ENCODE results near the gene RANBP1.
"Not testable (repeated sequence)": the region's sequence is repeated elsewhere in the genome, so short reads cannot be mapped to it uniquely, and the experiment has no call there.

RANBP1 gene

DNA sequence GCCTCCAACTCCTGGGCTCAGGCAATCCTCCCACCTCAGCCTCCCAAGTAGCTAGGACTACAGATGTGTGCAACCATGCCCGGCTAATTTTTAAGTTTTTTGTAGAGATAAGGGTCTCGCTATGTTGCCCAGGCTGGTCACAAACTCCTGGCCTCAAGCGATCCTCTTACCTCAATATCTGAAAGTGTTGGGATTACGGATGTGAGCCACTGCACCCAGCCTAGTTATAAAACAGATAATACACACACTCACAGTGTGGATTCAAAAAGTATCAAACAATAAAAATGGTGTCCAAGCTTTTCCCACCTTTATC is 35.3 kb downstream of the RANBP1 start:
- no peak for DNase-seq (ENCODE audit: low read depth in 2 of 2)

DNA sequence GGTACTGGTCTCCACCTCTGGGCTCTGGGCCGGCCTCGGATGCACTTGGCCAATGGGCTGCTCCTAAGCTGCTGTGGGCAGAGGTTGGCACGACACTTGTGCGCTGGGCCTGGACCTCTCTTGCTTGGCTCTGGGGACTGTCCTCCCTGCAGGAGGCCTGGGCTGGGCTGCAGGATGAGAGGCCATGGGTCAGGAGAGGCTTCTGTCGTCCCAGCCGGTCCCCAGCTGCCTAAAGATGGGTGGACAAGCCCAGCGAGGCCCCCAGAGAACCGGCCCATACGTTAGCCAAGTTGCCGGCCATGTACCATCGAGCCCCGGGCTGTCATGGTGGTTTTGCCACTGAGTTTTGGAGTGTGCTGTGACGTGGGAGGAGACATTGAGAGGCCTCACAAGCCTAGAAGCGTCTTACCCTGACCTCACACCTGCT is 36.6 kb downstream of the RANBP1 start:
- DNase-seq (ENCODE audit: low read depth in 2 of 2), result no peak

DNA sequence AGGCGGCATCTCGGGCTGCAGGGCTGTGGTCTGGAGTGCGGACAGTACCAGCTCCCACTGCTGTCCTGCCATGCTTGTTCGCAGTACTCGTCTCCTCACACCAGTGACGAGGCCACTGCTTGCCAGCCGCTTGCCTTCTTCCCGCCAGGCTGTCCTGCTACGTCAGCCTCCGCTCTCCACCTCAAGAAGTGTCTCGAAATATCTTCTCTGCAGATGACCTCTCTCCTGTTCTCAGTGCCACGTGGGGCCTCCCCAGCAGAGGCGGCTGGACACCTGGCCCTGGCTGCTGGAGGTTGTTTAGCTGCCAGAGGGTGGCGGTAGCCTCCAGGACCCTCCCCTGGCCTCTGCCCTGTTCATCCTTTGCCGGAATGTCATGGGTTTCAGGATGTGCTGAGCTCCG is 38.0 kb downstream of the RANBP1 start:
- DNase-seq (ENCODE audit: low read depth in 2 of 2), result no peak

DNA sequence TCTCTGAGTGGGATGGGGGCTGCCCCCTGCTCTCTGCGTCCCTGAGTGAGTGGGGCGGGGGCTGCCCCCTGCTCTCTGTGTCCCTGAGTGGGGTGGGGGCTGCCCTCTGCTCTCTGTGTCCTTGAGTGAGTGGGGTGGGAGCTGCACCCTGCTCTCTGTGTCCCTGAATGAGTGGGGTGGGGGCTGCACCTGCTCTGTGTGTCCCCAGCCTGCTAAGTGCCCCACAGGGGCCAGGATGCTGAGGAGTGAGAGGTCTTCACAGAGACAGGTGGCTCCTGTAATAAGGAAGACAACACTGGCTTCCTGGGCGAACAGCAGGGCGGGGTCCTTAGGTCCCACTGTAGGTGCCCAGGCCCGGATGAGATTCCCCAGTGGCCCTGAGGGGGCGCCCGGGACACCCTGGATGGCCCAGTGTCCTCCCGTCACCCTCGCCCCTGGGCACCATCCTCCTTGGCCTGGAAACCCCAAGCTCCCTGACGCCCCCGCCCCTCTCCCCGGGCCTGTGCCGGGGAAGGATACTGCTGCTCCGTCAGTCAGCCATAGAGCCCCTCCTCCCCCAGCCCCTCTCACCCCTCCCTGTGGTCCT is 38.8 kb downstream of the RANBP1 start:
- DNase-seq (ENCODE audit: low read depth in 2 of 2), result no peak

DNA sequence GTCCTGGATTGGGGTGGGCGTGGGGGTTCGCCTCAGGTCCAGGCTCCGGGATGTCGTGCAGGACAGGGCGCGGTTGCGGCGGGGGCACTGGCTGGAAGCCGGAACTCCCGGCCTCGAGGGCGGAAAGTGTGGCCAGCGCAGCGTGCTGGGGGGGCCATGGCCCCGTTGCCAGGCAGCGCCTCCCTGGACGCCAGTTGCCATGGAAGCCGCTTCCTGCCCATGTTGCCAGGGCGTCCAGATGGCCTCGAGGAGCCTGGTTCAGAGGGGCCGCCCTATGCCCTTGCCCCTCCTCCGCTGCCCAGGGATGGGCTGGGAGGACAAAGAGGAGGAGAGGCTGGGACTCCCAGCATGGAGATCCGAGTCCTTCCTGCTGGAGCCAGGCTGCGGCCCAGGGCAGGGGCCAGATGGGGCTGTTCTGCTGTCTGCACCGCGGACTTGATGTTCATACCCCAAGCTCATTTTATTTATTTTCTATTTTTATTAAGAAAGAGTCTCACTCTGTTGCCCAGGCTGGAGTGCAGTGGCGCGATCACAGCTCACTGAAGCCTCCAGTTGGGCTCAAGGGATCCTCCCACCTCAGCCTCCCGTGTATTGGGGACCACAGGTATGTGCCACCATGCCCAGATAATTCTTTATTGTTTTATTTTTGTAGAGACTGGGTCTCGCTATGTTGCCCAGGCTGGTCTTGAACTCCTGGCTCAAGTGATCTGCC is 39.6 kb downstream of the RANBP1 start:
- DNase-seq (ENCODE audit: low read depth in 2 of 2), result no peak

DNA sequence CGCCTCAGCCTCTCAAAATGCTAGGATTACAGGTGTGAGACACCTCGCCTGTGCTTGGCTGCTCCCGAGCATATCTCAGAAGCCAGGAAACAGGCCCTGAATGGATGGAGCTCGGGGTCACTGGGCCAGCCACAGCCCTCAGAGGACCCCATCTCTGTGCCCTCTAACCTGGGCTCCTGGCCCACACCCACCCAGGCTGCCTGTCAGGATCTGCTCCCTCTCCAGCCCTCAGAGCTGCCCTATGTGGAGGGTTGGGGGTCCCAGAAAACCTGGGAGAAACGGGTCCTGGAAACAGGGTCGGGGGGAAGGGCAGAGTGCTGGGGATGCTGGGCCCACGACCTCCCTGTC is 40.1 kb downstream of the RANBP1 start:
- no peak for DNase-seq (ENCODE audit: low read depth in 2 of 2)

DNA sequence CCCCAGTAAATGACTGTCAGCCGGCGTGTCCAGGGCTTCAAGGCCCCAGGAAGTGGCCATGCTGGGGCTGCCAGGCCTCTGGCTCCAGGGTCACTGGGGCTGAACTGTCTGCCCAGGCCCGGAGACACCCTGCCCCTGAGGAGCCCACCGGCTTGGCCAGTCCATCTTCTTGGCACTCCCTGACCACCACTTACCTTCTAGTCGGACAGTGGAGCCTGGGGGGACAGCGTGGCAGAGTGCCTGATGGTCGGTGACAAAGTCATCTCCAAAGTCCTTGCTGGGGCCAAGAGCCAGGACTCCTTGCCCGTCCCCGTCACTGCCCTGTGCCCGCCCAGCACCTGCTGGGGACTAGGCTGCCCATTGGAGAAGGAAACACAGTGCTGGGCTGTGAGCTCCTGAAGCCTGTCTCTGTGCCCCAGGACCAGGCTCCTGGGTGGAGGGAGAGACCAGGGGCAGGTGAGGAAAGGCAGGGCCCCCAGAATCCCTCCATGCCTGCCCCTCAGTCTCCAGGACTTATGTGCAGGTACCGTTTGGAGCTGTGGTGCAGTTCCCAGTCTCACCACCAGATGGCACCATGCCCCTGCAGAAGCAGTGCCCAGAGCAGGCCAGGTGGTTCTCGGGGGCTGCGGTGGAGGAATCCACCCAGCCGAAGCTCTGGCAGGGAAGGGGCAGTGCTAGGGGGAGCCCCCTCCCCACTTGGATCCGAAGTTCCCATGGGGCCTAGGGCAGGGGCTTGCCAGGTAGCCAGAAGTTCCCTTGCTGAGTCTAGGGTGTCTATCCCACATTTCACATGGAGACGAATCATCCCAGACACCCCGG is 40.9 kb downstream of the RANBP1 start:
- peak; percentile 16 to 24 for DNase-seq (ENCODE audit: low read depth in 2 of 2)

DNA sequence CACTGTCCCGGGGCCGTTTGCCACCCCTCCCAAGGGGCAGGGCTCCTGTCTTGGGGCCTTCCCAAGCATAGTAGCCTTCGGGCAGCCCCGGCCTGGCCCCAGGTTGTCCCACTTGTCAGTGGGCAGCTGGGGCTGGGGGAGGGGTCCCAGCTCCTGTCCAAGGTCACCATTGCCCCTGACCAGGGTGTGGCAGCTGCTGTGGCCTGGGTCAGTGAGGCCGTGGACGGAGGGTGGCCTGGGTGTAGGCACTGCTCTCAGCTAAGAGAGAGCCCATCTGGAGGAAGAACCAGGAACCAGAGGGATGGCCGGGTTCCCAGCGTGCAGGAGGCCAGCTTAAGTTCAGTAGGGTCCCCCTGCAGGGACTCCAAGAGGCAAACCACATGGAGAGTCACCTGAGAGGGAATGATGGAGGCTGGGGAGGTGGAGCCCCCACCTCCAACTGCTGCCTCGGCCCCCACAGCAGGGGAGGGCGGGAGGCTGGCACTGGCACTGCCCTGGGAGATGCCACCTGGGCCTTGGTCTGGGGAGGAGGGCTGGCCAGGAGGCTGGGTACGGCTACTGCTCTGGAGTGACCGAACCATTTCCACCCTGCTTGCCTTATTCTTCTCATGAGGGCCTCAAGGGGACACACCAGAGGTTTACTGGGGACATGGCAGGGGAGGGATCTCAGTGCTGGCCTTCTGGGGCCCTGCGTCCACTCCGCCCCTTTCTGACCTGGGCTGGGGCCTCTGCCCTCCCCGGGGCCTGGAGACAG is 41.7 kb downstream of the RANBP1 start:
- no peak for DNase-seq (ENCODE audit: low read depth in 2 of 2)

DNA sequence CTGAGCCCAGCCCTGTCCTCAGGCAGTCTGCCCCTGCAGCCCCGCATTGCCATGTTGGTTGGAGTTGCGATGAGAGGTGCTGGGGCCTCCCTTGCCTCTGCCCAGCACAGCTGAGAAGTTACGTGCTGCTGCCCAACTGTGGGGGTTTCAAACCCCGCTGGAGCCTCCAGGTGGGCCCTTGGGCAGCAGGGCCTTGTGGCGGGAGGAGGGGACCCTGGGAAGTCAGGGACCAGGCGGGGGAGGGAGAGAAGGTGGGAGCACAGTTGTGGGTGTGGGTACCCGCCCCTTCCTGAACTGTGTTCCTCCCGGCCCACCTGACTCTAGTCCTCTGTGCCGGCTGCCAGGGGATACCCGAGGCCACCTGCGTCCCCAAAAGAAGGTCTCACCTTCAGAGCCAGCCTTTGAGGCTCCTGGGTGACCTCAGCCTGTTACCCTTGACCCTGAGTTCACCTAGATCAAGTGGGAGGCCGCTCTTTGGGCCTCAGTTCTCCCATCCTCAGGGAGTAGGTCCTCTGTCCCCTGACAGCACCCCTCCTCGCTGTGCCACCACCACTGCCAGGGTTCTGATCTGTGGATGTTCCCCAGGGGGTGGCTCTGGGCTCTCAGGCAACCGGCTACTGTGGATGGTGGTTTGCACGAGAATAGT is 42.6 kb downstream of the RANBP1 start:
- no peak for DNase-seq (ENCODE audit: low read depth in 2 of 2)

DNA sequence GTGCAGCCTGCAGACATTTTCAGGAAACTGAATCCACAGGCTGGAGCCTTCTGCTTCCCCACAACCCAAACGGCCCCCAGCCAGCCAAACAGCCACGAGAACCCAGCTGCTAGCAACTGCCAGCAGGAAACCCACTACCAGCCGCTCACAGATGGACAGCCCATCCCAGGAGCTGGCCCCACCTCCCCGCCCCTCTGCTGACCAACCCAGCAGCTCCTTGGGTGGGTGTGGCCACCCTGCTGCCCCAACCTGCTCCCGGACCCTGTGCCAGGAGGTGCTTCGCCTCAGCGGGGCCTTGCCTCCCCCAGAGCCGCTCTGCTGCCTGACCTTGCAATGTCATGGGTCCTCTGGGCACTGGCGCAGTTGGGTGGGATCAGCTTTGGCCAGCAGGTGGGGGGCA is 43.2 kb downstream of the RANBP1 start:
- no peak for DNase-seq (ENCODE audit: low read depth in 2 of 2)

DNA sequence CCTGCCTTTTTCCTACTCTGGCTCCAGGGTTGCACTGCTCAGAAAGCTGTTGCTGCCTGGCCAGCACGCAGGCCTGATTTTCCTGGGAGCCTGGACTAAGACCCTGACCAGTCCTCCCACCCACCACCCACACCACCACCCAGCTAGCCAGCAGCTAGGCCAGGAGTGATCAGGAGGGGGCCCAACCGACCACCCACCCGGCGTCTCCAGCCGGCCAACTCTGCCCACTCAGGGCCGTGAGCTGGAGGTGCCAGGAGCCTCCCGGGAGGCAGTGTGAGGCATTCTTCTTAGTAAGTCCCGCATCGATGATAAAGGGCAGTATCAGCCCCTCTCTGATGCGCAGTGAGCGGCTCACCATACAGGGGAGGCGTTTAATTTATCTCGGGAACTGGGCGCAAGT is 43.6 kb downstream of the RANBP1 start:
- not testable (repeated sequence) for DNase-seq (ENCODE audit: low read depth in 2 of 2)

DNA sequence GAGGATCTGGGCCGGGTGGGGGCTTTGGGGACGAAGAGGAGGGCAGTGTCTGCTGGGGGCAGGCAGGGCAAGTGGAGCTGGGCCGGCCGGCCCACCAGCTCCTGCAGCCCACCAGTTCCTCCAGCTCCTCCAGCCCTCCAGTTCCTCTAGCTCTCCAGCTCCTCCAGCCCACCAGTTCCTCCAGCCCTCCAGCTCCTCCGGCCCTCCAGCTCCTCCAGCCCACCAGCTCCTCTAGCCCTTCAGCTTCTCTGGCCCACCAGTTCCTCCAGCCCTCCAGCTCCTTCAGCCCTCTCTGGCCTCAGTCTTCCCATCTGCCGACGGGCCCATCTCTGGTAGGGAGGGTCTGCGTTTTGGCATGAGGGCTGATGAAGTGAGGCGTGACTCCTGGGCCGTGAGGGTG is 44.1 kb downstream of the RANBP1 start:
- no peak for DNase-seq (ENCODE audit: low read depth in 2 of 2)

DNA sequence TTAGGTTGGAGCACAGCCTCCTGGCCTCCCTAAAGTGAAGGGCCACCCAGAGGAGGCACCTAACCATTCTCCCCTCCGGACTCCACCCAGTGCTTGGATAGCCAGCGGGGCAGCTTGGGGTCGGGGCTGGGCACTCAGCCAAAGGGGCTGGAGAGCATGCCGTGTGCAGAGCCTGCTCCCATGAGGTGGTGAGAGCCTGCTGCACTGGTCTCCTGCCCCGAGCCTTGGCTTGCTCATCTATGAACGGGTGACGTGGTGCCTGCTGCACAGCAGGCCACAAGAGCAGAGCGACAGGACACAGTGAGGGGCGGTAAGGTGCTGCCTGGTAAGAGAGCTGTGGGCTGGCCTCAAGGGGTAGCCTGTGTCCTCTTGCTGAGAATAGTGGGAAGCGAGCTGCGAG is 49.0 kb downstream of the RANBP1 start:
- DNase-seq (ENCODE audit: low read depth in 2 of 2), result no peak

DNA sequence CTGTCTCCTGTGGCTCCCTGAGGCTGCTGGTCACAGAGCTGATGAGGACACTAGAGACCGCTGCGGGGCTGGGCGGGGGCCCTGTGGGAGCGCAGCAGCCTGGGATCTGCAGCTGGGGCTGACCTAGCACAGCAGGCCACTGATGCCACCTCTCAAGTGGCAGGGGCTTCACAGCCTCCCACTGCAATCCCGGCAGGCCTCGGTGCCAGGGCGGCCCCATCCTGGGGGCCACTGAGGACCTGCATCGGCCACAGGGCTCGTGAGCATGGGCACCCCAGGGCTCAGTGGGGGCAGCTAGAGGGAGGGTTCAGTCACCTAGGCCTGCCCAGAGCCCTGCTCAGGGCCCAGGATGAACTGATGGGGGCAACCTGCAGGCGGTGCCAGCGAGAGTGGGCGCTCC is 49.5 kb downstream of the RANBP1 start:
- no peak for DNase-seq (ENCODE audit: low read depth in 2 of 2)

DNA sequence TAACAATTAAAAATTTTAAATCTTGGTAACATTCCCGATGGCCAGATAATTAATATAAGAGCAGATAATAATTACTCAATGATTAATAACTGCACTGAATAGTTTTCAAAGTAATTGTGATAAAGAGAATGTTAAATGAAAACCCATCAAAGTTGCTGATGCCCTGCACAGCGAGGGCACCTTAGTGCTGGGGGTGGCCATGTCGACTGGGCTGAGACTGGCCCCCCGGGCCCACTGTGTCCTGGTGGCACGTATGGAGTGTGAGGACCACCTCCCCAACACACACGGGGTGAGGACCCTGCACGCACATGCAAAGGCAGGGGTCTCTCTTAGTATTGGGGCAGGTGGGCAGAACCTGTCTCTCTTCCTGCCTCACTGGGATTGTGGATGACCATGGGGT is 50.0 kb downstream of the RANBP1 start:
- DNase-seq (ENCODE audit: low read depth in 2 of 2), result no peak

DNA sequence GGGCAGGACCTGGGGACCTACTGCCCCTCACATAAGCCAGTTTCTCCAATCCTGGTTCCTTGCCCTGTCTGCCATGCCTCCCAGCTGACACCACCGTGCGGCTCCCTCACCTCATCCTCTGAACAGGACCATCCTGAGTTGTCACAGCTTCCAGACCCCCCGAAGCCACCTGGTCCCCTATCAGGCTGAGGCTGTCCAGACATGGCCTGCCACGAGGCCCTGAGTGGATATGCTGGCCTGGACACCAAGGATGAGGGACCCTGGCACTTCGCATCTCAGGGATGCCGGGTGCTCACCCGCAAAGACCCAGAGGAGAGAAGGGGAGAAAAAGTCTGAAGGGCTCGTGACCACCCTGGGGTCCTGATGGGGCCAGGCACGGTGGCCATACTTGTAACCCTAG is 50.8 kb downstream of the RANBP1 start:
- DNase-seq (ENCODE audit: low read depth in 2 of 2), result no peak

DNA sequence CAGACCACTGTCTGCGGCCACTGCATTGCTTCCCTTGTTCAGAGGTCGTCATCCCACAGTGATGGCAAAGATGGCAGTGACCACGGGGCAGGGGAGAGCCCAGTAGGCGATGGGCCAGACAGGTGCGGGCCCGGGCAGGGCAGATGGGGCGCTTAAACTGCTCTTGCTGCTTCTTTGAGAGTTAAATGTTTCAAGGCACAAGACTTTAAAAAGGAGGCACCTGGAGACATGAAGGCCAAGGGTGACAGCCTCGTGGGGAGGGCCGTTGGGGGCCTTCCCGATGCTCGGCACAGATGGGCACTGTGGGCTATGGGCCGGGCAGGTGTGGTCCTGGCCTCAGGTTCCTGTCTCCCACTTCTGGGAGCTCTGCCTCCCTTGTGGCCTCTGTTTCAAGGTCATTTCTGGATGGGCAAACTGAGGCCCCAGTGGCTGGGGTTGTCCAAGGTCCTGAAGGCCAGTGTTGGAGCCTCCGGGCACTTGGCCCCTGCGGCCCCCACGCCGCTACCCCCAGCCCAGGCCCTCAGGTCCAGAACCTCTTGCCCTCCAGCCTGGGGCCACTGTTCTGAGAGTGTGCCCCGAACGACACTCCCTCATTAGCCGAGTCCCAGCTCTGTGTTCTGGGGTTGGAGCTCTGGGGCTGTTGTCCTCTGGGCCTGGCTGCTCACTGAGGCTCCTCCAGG is 51.9 kb downstream of the RANBP1 start:
- no peak for DNase-seq (ENCODE audit: low read depth in 2 of 2)

DNA sequence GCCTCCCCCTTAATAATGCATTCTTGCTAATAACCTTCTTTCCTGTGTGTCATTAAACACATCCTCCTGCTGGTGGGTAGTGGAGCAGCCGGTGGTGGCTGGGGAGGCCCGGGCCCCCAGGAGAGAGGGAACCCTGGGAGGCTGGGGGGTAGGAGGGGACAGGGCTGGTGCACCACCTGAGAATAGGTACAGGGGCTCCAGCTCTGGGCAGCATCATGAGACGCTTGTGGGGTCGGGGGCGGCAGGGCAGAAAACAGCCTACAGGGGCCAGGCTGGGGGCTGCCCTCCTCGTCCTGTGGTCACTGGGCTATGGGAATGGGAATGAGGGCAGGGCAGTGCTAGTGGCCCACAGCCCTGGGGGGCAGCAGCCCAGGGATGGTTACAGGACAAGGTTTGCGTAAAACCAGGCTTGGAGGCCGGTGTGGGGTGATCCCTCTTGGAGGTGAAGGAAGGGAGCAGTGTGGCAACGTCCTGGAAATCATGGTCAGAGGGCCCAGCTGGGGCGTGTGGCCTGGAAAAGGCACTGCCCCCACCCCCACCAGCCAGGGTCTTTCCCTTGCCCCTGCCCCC is 53.4 kb downstream of the RANBP1 start:
- DNase-seq (ENCODE audit: low read depth in 2 of 2), result no peak

DNA sequence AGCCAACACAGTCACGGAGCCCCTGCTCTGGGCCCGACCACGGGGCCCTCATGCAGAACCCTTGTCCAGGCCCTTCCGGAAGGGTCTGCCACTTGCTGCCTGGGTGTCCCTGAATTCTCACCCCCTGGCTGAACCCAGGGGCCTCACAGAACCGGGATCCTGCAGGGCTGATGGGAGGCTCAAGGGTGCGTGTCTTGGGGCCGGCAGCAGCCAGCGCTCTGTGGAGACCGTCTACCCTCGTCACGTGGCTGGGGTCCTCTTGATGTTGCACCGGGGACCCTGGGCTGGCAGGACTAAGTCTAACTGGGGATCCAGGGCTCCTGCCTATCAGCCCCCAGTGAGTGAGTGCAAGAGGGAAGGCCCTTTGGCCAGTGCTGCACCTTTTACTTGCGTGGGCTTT is 54.3 kb downstream of the RANBP1 start:
- no peak for DNase-seq (ENCODE audit: low read depth in 2 of 2)

DNA sequence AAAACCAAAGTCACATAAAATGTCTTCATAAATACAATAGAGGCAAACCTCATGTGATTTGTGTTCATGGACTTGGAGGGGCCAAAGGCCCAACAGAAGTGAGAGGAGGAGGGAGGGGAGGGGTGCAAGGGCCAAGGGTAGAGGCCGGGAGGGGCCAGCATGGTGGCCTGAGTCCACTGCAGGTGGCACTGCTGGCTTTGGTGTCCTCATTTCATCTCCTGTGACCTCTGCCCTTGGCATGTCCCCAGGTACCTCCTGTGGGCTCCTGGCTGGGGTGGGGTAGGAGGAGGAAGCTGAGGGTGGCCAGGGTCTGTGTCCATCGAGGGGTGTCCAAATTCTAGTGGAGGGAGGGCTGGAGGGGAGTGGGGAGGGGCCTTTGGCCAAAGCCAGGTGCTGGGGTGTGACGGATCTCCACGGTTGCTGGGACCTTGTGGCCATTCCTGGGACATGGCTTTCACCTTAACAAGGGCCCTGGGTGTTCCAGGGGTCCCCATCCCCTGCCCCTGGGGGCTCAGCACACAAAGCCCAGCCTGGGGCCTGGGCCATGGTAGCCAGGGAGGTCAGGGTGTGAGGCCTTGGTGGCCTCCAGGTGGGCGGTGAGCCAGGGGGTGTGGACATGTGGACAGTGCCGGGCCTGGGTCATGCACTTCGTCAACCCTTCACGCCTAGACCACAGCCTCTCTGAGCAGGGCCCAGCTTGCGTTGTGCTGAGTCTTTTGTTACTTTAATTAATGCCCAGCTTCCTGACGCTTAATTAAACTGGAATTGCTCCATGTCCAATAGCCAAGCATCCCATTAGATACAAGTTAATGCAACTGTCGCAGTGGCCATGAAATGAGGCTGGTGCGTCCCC is 55.6 kb downstream of the RANBP1 start:
- no peak for DNase-seq (ENCODE audit: low read depth in 2 of 2)

Data from fibroblast of skin of left quadriceps (primary cell).